Neural cell (in vitro differentiated cells): ENCODE measurements around the gene LRMDA. TPM values are rescaled to one million over a fixed set of nuclear protein-coding genes. Genes with fewer than 3 reads are reported as not detected.

ENCODE experiments used
- H2AFZ ChIP-seq: fragments of 200-600, 300-800 bp; sonication (generic), shearing (Covaris generic); 2 replicates; pipeline ENCODE4 v1.6.0; 2014; ENCODE audit warnings: low read depth, mild to moderate bottlenecking, antibody characterized with exemption, low read length, moderate library complexity
- H3F3A ChIP-seq: fragments of 200-600 bp; shearing (Covaris generic); 2 replicates; pipeline ENCODE4 v1.6.1; 2016; ENCODE audit warnings: mild to moderate bottlenecking, moderate library complexity, mixed read lengths, antibody characterized with exemption, low read length; ENCODE audit not compliant: insufficient read depth, poor library complexity, severe bottlenecking
- H3K27ac ChIP-seq: fragments of 200-600, 300-800 bp; sonication (generic), shearing (Covaris generic); 2 replicates; pipeline ENCODE4 v1.5.1; 2014; ENCODE audit warnings: mild to moderate bottlenecking, low read length, moderate library complexity
- H3K27me3 ChIP-seq: fragments of 300-800, 200-600 bp; sonication (generic), shearing (Covaris generic); 2 replicates; pipeline ENCODE4 v1.6.0; 2014; ENCODE audit warnings: mild to moderate bottlenecking, low read depth, low read length, moderate library complexity; ENCODE audit not compliant: insufficient read depth
- H3K36me3 ChIP-seq: fragments of 300-800, 200-600 bp; sonication (generic), shearing (Covaris generic); 2 replicates; pipeline ENCODE4 v1.5.1; 2014; ENCODE audit warnings: mild to moderate bottlenecking, antibody characterized with exemption, low read length, moderate library complexity; ENCODE audit not compliant: insufficient read depth
- H3K4me2 ChIP-seq: fragments of 300-800, 200-600 bp; sonication (generic), shearing (Covaris generic); 2 replicates; pipeline ENCODE4 v1.6.0; 2014; ENCODE audit warnings: mild to moderate bottlenecking, low read length
- H3K4me3 ChIP-seq: fragments of 300-800, 200-600 bp; sonication (generic), shearing (Covaris generic); 2 replicates; pipeline ENCODE4 v1.5.1; 2014; ENCODE audit warnings: mild to moderate bottlenecking, low read length, moderate library complexity
- H3K79me2 ChIP-seq: fragments of 200-600 bp; shearing (Covaris generic); replicated peaks from 2 replicates; pipeline ENCODE4 v1.6.0; 2014; ENCODE audit warnings: mild to moderate bottlenecking, low read length, moderate library complexity; ENCODE audit not compliant: insufficient read depth
- H3K9ac ChIP-seq: fragments of 300-800, 200-600 bp; sonication (generic), shearing (Covaris generic); 2 replicates; pipeline ENCODE4 v1.6.1; 2016; ENCODE audit warnings: mild to moderate bottlenecking, low read length, mixed read lengths
- H3K9me2 ChIP-seq: fragments of 200-600 bp; shearing (Covaris generic); 2 replicates; pipeline ENCODE4 v1.6.1; 2016; ENCODE audit warnings: mild to moderate bottlenecking, low read length, mixed read lengths; ENCODE audit not compliant: insufficient read depth
- H3K9me3 ChIP-seq: fragments of 200-600, 300-800 bp; sonication (generic), shearing (Covaris generic); 2 replicates; pipeline ENCODE4 v1.6.1; 2016; ENCODE audit warnings: mild to moderate bottlenecking, mixed run types, low read length, moderate library complexity, mixed read lengths
- H4K20me1 ChIP-seq: fragments of 200-600 bp; shearing (Covaris generic); 2 replicates; pipeline ENCODE4 v1.6.1; 2016; ENCODE audit warnings: mild to moderate bottlenecking, mixed run types; ENCODE audit not compliant: insufficient read depth
- EP300 ChIP-seq: fragments of 450-650 bp; conservative IDR thresholded peaks from 2 replicates; pipeline ENCODE4 v1.6.1; 2014; ENCODE audit warnings: antibody characterized with exemption, mild to moderate bottlenecking, moderate library complexity; ENCODE audit not compliant: poor library complexity, severe bottlenecking
- EZH2 ChIP-seq: fragments of 200-600, 300-800 bp; shearing (Covaris generic), sonication (generic); IDR thresholded peaks from 2 replicates; pipeline ENCODE4 v1.6.1; 2014; ENCODE audit warnings: antibody characterized with exemption, low read length, borderline replicate concordance, mild to moderate bottlenecking; ENCODE audit not compliant: insufficient read depth, poor library complexity, severe bottlenecking
- MXI1 ChIP-seq: fragments of 450-650 bp; conservative IDR thresholded peaks from 2 replicates; pipeline ENCODE4 v1.6.1; 2014; ENCODE audit warnings: antibody characterized with exemption, mild to moderate bottlenecking; ENCODE audit not compliant: poor library complexity, severe bottlenecking
- POLR2AphosphoS5 ChIP-seq: IDR thresholded peaks from 2 replicates; pipeline ENCODE4 v1.6.1; 2012
- RAD21 ChIP-seq: fragments of 450-650 bp; conservative IDR thresholded peaks from 2 replicates; pipeline ENCODE4 v1.6.1; 2014; ENCODE audit warnings: antibody characterized with exemption, mild to moderate bottlenecking, moderate library complexity
- REST ChIP-seq: IDR thresholded peaks from 2 replicates; pipeline ENCODE4 v1.6.1; 2012; ENCODE audit warnings: borderline replicate concordance
- SMC3 ChIP-seq: fragments of 450-650 bp; conservative IDR thresholded peaks from 2 replicates; pipeline ENCODE4 v1.6.1; 2014; ENCODE audit warnings: antibody characterized with exemption, mild to moderate bottlenecking, moderate library complexity; ENCODE audit not compliant: poor library complexity
- TAF1 ChIP-seq: IDR thresholded peaks from 2 replicates; pipeline ENCODE4 v1.6.1; 2012; ENCODE audit warnings: low read depth
- polyA plus RNA-seq: library from polyadenylated mRNA; depleted of rRNA; stranded (reverse); fragments of >200 nt; gene quantifications from 2 replicates; pipeline ENCODE4 v1.2.3, GENCODE V29; 2014
- TF ChIP-seq, protein P1 (sequence below): fragments of 450-650 bp; IDR thresholded peaks from 2 replicates; pipeline ENCODE4 v1.5.1; 2014; ENCODE audit warnings: antibody characterized with exemption, mild to moderate bottlenecking, moderate library complexity; ENCODE audit not compliant: poor library complexity, severe bottlenecking

Gene LRMDA
- polyA plus RNA-seq, 1 donor from 2014 or later: 5.6 TPM

DNA sequence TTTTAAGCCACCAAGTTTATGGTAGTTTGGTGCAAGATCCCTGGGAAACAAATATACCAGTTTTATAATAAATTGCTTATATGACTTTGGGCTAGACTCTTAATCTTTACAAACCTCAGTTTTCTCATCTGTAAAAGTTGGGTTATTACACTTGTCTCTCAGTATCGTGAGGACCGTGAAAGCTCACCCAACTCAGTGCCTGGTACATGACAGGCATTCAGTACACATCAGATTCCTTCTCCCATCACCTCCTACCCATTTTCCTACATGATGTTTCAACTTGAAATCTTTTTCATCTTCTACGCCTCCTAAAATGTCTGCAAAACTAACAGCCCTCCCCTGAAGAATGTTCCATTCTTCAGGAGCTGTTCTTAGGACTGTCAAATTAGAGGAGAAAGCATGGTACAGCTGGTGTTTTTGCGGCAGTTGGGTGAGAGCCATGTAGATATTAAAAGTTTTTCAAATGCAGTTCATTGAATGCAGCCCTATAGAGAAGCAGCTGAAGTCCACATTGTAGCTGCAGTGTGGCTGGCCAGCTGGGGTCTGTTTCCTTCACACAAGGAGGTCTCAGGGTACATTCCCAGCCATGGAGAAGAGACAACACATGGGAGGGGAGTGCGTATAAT is 812.8 kb downstream of the LRMDA start:
- Histone ChIP-seq H3K9me3 (no peaks in the 10 kb centered on the region), H3K4me3 (no peak overlapping the region), H3F3A (no peaks in the 10 kb centered on the region), H4K20me1 (no peaks in the 10 kb centered on the region), H3K27me3 (no peaks in the 10 kb centered on the region), H2AFZ (no peak overlapping the region), H3K9ac (no peak overlapping the region), H3K79me2 (no peaks in the 10 kb centered on the region), H3K27ac (no peak overlapping the region), H3K9me2 (no peaks in the 10 kb centered on the region), H3K4me2 (no peak overlapping the region), H3K36me3 (no peaks in the 10 kb centered on the region)
- TF ChIP-seq REST (no peak), POLR2AphosphoS5 (no peak), RAD21 (no peak), EP300 (no peak), TAF1 (no peak), SMC3 (no peak), EZH2 (no peak), MXI1 (no peak)
- TF ChIP-seq, protein P1, sequence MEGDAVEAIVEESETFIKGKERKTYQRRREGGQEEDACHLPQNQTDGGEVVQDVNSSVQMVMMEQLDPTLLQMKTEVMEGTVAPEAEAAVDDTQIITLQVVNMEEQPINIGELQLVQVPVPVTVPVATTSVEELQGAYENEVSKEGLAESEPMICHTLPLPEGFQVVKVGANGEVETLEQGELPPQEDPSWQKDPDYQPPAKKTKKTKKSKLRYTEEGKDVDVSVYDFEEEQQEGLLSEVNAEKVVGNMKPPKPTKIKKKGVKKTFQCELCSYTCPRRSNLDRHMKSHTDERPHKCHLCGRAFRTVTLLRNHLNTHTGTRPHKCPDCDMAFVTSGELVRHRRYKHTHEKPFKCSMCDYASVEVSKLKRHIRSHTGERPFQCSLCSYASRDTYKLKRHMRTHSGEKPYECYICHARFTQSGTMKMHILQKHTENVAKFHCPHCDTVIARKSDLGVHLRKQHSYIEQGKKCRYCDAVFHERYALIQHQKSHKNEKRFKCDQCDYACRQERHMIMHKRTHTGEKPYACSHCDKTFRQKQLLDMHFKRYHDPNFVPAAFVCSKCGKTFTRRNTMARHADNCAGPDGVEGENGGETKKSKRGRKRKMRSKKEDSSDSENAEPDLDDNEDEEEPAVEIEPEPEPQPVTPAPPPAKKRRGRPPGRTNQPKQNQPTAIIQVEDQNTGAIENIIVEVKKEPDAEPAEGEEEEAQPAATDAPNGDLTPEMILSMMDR: no peak

DNA sequence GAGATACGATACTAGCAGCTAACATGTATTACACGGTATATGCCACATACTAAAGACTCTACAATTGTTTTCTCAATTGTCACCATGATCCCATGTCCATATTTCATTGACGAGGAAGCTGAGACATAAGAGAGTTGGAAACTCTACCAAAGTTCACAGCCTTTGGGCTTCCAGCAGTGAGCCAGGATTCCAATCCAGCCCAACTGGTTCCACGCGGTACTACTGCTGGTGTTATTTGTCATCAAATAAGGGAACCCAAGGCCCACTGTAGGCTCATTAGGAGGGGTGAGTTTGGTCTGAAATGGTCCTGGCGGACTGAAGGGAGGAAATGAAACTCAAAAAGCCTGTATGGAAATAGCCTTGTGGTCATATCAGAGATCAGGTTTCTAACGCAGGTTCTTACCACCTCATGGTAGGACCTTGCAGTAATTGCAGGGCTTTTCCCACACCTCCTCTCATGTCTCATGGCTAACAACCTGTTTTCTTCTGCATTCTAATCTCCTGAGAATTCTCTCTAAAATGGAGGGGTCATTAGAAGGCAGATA is 814.6 kb downstream of the LRMDA start:
- no peaks in the 10 kb centered on the region for H3K79me2 ChIP-seq
- no peaks in the 10 kb centered on the region for H3K9me3 ChIP-seq
- H2AFZ ChIP-seq: no peak overlapping the region
- H4K20me1 ChIP-seq: no peaks in the 10 kb centered on the region
- H3K9me2 ChIP-seq: no peaks in the 10 kb centered on the region
- no peaks in the 10 kb centered on the region for H3F3A ChIP-seq
- H3K36me3 ChIP-seq: no peaks in the 10 kb centered on the region
- H3K4me2 ChIP-seq: no peak overlapping the region
- H3K4me3 ChIP-seq: no peak overlapping the region
- H3K27me3 ChIP-seq: no peaks in the 10 kb centered on the region
- H3K9ac ChIP-seq: no peak overlapping the region
- no peak overlapping the region for H3K27ac ChIP-seq
- TF ChIP-seq TAF1 (no peak), MXI1 (no peak), RAD21 (no peak), REST (no peak), EP300 (no peak)
